Endothelial cell of umbilical vein (primary cell): ENCODE data around the gene IPO4. TPM values are rescaled to one million over a fixed set of nuclear protein-coding genes. Genes with fewer than 3 reads are reported as not detected.

ENCODE experiments used
- BruUV-seq: library from RNA; stranded (reverse); fragments of 400-500 nt; replicated peaks from 2 replicates; lab custom pipeline; 2021; lab: Mats Ljungman, UMichigan
- CTCF ChIA-PET: fragments of 300-600, 350-600 bp; sonication (Branson Sonifier 250); formaldehyde crosslinking; loops from one replicate; lab custom pipeline; 2021; ENCODE audit warnings: antibody characterized with exemption, inconsistent platforms; lab: Charles Lee
- POLR2A ChIA-PET: fragments of 300-600, 350-600 bp; sonication (Branson Sonifier 250); formaldehyde crosslinking; loops from one replicate; lab custom pipeline; 2021; ENCODE audit warnings: antibody characterized with exemption, inconsistent platforms; lab: Charles Lee
- DNase-seq: peaks from one replicate; pipeline ENCODE4 v3.0.0-alpha.2; 2011; ENCODE audit warnings: low read depth, low spot score
- FAIRE-seq: peaks from 2 replicates; lab custom pipeline; 2011; peaks lifted over from hg19 to GRCh38; lab: Jason Lieb, UNC
- H2AFZ ChIP-seq: 2 replicates; pipeline ENCODE4 v1.6.0; 2012; ENCODE audit warnings: low read depth, low read length, control low read depth, inconsistent platforms
- H3K27ac ChIP-seq: 2 replicates; pipeline ENCODE4 v1.5.1; 2011; ENCODE audit warnings: low read depth, mild to moderate bottlenecking, control low read depth, low read length, moderate library complexity; ENCODE audit not compliant: insufficient read depth
- H3K27me3 ChIP-seq, 2 experiments: 2 replicates each; pipeline versions ENCODE4 v1.6.0 to v1.6.1; 2011; ENCODE audit warnings: low read length in 2 of 2, mixed read lengths in 1 of 2; ENCODE audit not compliant: control insufficient read depth in 2 of 2, insufficient read depth in 2 of 2
- H3K36me3 ChIP-seq, 2 experiments: 2 replicates in 1 of 2; 3 replicates in 1 of 2; pipeline ENCODE4 v1.5.1; 2011; ENCODE audit warnings: low read length in 2 of 2, mild to moderate bottlenecking in 1 of 2, moderate library complexity in 1 of 2; ENCODE audit not compliant: control insufficient read depth in 2 of 2, insufficient read depth in 2 of 2; ENCODE audit errors: extremely low read depth in 1 of 2
- H3K4me1 ChIP-seq: 3 replicates; pipeline ENCODE4 v1.5.1; 2011; ENCODE audit warnings: mild to moderate bottlenecking, low read length; ENCODE audit not compliant: control insufficient read depth, insufficient read depth; ENCODE audit errors: extremely low read depth
- H3K4me2 ChIP-seq: 2 replicates; pipeline ENCODE4 v1.6.1; 2011; ENCODE audit warnings: low read length, control low read depth, mixed read lengths; ENCODE audit not compliant: insufficient read depth
- H3K4me3 ChIP-seq, 3 experiments: fragments of 200-600 bp in 1 of 3; sonication (generic), shearing (Covaris generic) in 1 of 3; replicated peaks in 1 of 3; 2 replicates each; pipeline ENCODE4 v1.5.1; 2011 to 2016; ENCODE audit warnings: control low read depth in 3 of 3, low read length in 3 of 3, mild to moderate bottlenecking in 2 of 3, inconsistent platforms in 1 of 3, low read depth in 1 of 3, moderate library complexity in 1 of 3; ENCODE audit not compliant: insufficient read depth in 1 of 3
- H3K79me2 ChIP-seq: 2 replicates; pipeline ENCODE4 v1.6.0; 2012; ENCODE audit warnings: low read length, inconsistent platforms; ENCODE audit not compliant: control insufficient read depth, insufficient read depth
- H3K9ac ChIP-seq: replicated peaks from 2 replicates; pipeline ENCODE3; 2011; ENCODE audit warnings: low read length, control low read depth; ENCODE audit not compliant: insufficient read depth; ENCODE audit errors: extremely low read depth
- H3K9me1 ChIP-seq: replicated peaks from 3 replicates; pipeline ENCODE4 v1.6.0; 2011; ENCODE audit warnings: mild to moderate bottlenecking, low read length; ENCODE audit not compliant: control insufficient read depth, insufficient read depth; ENCODE audit errors: extremely low read depth
- H3K9me3 ChIP-seq: replicated peaks from 2 replicates; pipeline ENCODE4 v1.5.1; 2012; ENCODE audit warnings: low read length, inconsistent platforms; ENCODE audit not compliant: control insufficient read depth, insufficient read depth
- H4K20me1 ChIP-seq: replicated peaks from 2 replicates; pipeline ENCODE3; 2011; ENCODE audit warnings: mild to moderate bottlenecking, low read length; ENCODE audit not compliant: control insufficient read depth, insufficient read depth; ENCODE audit errors: extremely low read depth
- CTCF ChIP-seq, 2 donors: IDR thresholded peaks; 1 replicate in 1 of 2; 2 replicates in 1 of 2; pipeline ENCODE4 v1.5.1; 2011; ENCODE audit warnings: low read length in 2 of 2, mild to moderate bottlenecking in 2 of 2, moderate library complexity in 2 of 2, control low read depth in 1 of 2, inconsistent platforms in 1 of 2, low read depth in 1 of 2; ENCODE audit not compliant: insufficient read depth in 1 of 2; ENCODE audit errors: extremely low read depth in 1 of 2
- EZH2 ChIP-seq: IDR thresholded peaks from 2 replicates; pipeline ENCODE4 v1.6.1; 2012; ENCODE audit warnings: borderline replicate concordance, low read depth, mild to moderate bottlenecking, moderate library complexity, low read length, inconsistent platforms; ENCODE audit not compliant: severe bottlenecking
- FOS ChIP-seq: IDR thresholded peaks from 2 replicates; pipeline ENCODE4 v1.6.1; 2011; ENCODE audit warnings: mild to moderate bottlenecking, low read length, moderate library complexity, borderline replicate concordance; ENCODE audit not compliant: insufficient read depth
- GATA2 ChIP-seq: IDR thresholded peaks from 2 replicates; pipeline ENCODE4 v1.7.0; 2011; ENCODE audit warnings: low read depth, mild to moderate bottlenecking, moderate library complexity, mixed read lengths, low read length; ENCODE audit not compliant: insufficient read length, insufficient read depth
- JUN ChIP-seq: IDR thresholded peaks from 2 replicates; pipeline ENCODE4 v1.6.1; 2011; ENCODE audit warnings: borderline replicate concordance, low read depth; ENCODE audit not compliant: insufficient read length, insufficient read depth
- MAX ChIP-seq: IDR thresholded peaks from 2 replicates; pipeline ENCODE4 v1.6.1; 2011; ENCODE audit not compliant: insufficient read depth, insufficient read length
- MYC ChIP-seq: IDR thresholded peaks from one replicate; pipeline ENCODE4 v1.6.1; 2011; ENCODE audit warnings: mild to moderate bottlenecking, low read depth, low read length
- POLR2A ChIP-seq: IDR thresholded peaks from 2 replicates; pipeline ENCODE4 v1.6.1; 2012; ENCODE audit warnings: low read depth, mild to moderate bottlenecking, control low read depth, low read length
- POLR2AphosphoS5 ChIP-seq: IDR thresholded peaks from 2 replicates; pipeline ENCODE4 v1.6.1; 2012; ENCODE audit warnings: low read depth, mild to moderate bottlenecking, control low read depth, low read length, moderate library complexity; ENCODE audit not compliant: insufficient read depth
- dilution Hi-C: fragments of 300-500 bp; cut with MboI; formaldehyde crosslinking; loops from one replicate; pipeline ENCODE4 v1.15.0; 2019; ENCODE audit warnings: low sequenced_read_pairs; ENCODE audit not compliant: extremely low pct_ligation_motif_present
- intact Hi-C: fragments of 100-400 bp; cut with micrococcal nuclease; formaldehyde crosslinking; loops from one replicate; pipeline ENCODE4 v1.10.0; 2022
- polyA plus RNA-seq, 4 experiments: library from polyadenylated mRNA; depleted of rRNA in 3 of 4; stranded (reverse) in 3 of 4; unstranded in 1 of 4; fragments of >200 nt; gene quantifications; 2 replicates each; pipeline versions ENCODE4 v1.2.1 to v1.2.3, GENCODE V29; 2011 to 2012; ENCODE audit warnings: missing spikeins in 1 of 4
- total RNA-seq: library from RNA; stranded (reverse); gene quantifications from 2 replicates; pipeline ENCODE4 v1.2.3, GENCODE V29; 2021

The IPO4 gene
- total and polyA plus RNA-seq, 2 donors (not counting 3 experiments of a cell fraction or from before 2014, with no cell fraction given), result 24.6 to 66.5 TPM

- no peaks in the 10 kb centered on the region for H4K20me1 ChIP-seq
- intact Hi-C loops, result no loop called here
These were observed 26.5 kb downstream of the IPO4 start for GRCh38 chr14:24162093-24162492.

GRCh38 chr14:24160850-24161804 is 27.5 kb downstream of the IPO4 start, which contains the start of gene IRF9:
Gene IRF9, plus strand, starts transcription at chr14:24161265. Its CDS starts 880 bp downstream, at chr14:24162145.
- no peaks in the 10 kb centered on the region for H3K27me3 ChIP-seq
- ChIA-PET CTCF (interaction anchor here (0.5 to 3.4 kb wide), 36 partner anchors 10 to 187 kb away, joined by 3 to 63 read pairs (median 5); partner anchors contain the start of genes CARMIL3, CHMP4A, CIDEB and DCAF11), POLR2A (interaction anchor here (1.0 to 1.6 kb wide), 3 partner anchors 15 to 24 kb away, joined by 3 to 6 read pairs (median 3); partner anchors contain the start of gene EMC9)
- FAIRE-seq, result peak; percentile 95
- DNase-seq, result peak; percentile 97
- H3K4me3 ChIP-seq, result peak within 1 kb of the TSS; percentile 37 to 79 (median 67)
- peak within 1 kb of the TSS; percentile 78 for H3K27ac ChIP-seq
- H3K79me2 ChIP-seq, result peaks cover 9% of the 10 kb centered on the region
- TF ChIP-seq MAX (peak; percentile 93), FOS (no peak), EZH2 (no peak), POLR2AphosphoS5 (peak; percentile 68), MYC (peak; percentile 58), JUN (no peak), GATA2 (no peak), CTCF (IDR thresholded peaks at IDR 0.05; ENCODE audit: extremely low read depth in 1 of 2, insufficient read depth in 1 of 2, low read depth in 1 of 2, low read length in 2 of 2) (peak; percentile 95 to 97), POLR2A (peak; percentile 88)
- H3K9me1 ChIP-seq, result no peaks in the 10 kb centered on the region
- intact Hi-C loops, result loop anchor here (1.0 to 2.0 kb wide), 10 partner anchors 14 to 146 kb away; partner anchors contain the start of genes CHMP4A, DCAF11, EMC9 and IPO4
- BruUV-seq, result TSS peak; percentile 41
- H3K36me3 ChIP-seq, result peaks cover 26 to 57% of the 10 kb centered on the region in 2 experiments
- peak within 1 kb of the TSS; percentile 78 for H3K9ac ChIP-seq
- no peaks in the 10 kb centered on the region for H3K9me3 ChIP-seq
- H3K4me1 ChIP-seq, result peaks cover 16% of the 10 kb centered on the region
- peak within 1 kb of the TSS; percentile 65 for H2AFZ ChIP-seq
- dilution Hi-C loops, result no loop called here
- peak within 1 kb of the TSS; percentile 91 for H3K4me2 ChIP-seq
- no peaks in the 10 kb centered on the region for H4K20me1 ChIP-seq

More at GRCh38 chr14:24162093-24162492, 26.5 kb downstream of the IPO4 start:
- Histone ChIP-seq H3K9me3 (no peaks in the 10 kb centered on the region), H2AFZ (no peak overlapping the region), H3K9me1 (no peaks in the 10 kb centered on the region), H3K4me2 (peak overlapping the region; percentile 91), H3K9ac (peak overlapping the region; percentile 78), H3K4me3 (peak overlapping the region in 2 of 3 experiments; percentile 37 to 79), H3K27ac (peak overlapping the region; percentile 78), H3K27me3 (no peaks in the 10 kb centered on the region), H3K79me2 (peaks cover 9% of the 10 kb centered on the region), H3K4me1 (peaks cover 16% of the 10 kb centered on the region), H3K36me3 (peaks cover 26 to 57% of the 10 kb centered on the region in 2 experiments)
- peak; percentile 15 for TF ChIP-seq POLR2AphosphoS5
- TF ChIP-seq JUN, result no peak
- POLR2A ChIA-PET, result interaction anchor here (1.6 kb wide), 1 partner anchor 16 kb away, joined by 6 read pairs; no protein-coding TSS in a partner anchor
- dilution Hi-C loops, result no loop called here
- FAIRE-seq (no peak), DNase-seq (no peak)
- BruUV-seq, result no TSS peak
- CTCF ChIA-PET, result interaction anchor here (1.0 to 3.4 kb wide), 11 partner anchors 13 to 188 kb away, joined by 3 to 63 read pairs (median 8); partner anchors contain the start of genes CIDEB, LTB4R2, PSME1 and PSME2
